ENCODE measurements around the gene MYEF2.

Gene MYEF2, protein sequence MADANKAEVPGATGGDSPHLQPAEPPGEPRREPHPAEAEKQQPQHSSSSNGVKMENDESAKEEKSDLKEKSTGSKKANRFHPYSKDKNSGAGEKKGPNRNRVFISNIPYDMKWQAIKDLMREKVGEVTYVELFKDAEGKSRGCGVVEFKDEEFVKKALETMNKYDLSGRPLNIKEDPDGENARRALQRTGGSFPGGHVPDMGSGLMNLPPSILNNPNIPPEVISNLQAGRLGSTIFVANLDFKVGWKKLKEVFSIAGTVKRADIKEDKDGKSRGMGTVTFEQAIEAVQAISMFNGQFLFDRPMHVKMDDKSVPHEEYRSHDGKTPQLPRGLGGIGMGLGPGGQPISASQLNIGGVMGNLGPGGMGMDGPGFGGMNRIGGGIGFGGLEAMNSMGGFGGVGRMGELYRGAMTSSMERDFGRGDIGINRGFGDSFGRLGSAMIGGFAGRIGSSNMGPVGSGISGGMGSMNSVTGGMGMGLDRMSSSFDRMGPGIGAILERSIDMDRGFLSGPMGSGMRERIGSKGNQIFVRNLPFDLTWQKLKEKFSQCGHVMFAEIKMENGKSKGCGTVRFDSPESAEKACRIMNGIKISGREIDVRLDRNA

DNA sequence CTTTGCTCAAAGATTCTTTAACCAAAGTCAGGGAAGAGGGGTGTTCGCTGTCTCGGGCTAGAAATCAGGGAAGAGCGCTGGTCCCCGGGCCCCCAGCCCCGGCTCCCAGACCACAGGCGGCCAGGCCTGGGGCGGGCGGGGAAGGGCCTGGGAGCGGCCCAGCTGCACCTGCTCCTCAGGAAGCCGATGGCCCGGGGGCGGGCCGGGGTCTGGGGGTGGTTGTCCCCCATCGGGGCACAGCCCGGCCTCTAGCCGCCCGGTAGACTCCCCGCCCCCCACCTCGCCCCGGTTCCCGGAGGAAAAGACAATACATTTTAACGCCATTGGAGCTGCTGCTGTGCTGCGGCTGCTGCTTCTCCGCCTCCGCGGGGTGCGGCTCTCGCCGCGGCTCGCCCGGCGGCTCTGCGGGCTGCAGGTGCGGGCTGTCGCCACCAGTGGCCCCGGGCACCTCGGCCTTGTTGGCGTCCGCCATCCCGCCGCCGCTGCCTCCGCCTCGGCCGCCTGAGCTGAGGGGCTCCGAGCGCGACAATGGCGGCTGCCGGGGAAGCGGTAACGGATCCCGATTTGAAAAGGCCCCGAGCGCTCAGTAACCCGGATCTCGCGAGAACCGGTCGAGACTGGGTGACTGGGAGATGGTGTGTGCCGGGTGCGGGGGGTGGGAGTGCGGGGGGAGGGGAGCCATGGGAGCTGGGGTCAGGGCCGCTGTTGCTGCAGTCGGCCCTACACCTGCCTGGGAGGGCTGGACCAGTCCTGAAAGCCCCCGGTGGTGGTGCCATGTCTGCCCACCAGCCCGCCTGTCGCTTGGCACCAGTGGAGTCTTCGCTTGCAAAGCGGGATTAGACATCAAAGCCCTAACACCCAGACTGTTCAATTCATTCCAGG lies at the start of gene MYEF2:
MYEF2 (minus strand) TSS at position 530 of the 882 bp plus-strand sequence; CDS start at position 472, 58 bp downstream.
- peak; percentile 54 for DNase-seq

DNA sequence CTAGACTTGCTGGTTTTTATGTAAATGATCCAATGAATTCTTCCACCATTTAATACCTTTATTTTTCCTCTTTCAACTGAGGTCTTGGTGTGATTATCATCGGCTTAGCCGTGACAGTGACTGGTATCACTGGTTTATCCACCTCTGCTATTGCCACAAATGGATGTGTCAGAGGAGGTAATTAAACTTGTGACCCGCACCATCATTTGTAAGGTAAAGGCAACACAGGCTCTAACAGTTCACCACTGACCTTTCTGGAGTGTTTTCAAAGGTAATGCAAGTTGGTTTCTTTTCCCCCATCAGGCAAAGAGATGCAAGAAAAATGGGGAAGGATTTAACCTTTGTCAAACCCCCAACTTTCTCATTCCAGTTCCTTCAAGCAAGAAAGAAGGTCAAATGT lies 47.7 kb upstream of the MYEF2 start:
- DNase-seq = no peak

DNA sequence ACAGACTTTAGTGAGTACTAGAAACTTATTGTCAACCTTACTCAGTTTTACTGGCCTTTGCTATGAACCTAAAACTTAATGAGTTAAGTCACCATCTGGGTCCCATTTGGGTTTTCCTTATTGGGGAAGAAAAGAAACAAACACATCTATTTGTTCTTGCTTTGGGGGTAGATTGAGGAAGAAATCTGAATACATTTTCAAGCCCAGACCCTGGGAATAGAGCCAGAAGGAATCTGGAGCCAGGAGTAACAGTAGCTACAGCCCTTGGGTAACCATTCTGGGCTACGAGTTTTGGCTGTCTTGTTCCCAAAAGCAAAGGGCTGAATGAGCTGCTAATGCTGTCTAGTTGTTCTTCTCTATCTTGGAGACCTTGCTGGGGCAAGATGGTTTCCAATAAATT lies 44.5 kb upstream of the MYEF2 start:
- no peak for DNase-seq

DNA sequence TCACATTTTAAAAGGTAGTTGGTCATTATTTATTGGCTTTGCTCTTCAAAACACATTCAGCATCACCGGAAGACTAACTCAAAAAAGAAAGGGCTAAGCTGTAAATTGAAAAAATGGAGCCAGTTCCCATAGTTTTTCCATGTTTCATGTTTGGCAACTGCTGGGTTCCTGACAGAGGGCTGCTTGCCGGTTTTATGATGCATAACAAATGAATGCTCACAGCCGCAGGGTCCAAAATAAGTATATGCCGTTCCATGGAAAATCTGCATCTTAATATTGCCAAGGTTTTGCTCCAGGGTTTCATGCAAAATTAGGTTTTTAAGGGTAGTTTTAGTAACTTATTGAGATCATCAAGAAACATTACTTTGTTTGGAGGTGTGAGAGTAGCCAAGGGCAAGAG lies 43.8 kb upstream of the MYEF2 start:
- DNase-seq = no peak

DNA sequence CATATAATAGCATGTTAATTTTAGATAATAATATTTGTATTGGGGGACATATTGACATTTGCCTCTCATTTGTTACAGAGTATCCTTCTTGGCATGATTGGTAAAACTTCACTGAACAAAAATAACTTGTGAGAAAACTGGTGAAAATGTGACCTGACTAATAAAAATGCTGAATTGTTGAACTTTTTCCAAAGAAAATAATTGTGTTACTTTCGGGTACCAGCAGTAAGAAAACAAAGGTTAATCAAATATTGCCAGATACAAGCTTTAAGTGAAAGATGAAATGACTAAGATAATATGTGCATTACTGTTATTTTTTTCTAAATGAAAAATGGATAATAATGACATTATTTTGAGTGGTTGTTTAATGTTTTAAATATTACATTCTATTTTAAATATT lies 43.2 kb upstream of the MYEF2 start:
- DNase-seq = no peak

DNA sequence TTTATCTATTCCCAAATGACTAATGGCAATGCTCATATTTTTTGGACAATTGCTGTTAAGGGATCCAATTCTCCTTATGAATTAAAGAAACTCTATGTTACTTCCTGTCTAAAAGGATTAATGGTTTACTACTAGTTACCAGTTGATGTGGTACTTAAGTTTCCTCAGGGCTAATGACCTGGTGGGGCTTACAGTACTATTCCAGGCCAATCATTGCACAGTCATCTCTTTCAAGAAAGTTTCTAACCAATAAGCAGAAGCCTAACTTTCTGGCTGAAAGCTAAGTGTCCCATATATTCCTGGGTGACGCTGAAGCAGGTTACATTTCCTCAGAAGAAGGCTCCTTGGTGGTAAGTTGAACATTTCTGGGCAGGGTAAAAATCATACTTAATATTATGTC lies 27.9 kb upstream of the MYEF2 start, which contains the start of gene SLC12A1:
SLC12A1 (plus strand) TSS at position 322 of the 400 bp plus-strand sequence. CDS start 1,418 bp downstream, outside the sequence.
- DNase-seq = no peak

DNA sequence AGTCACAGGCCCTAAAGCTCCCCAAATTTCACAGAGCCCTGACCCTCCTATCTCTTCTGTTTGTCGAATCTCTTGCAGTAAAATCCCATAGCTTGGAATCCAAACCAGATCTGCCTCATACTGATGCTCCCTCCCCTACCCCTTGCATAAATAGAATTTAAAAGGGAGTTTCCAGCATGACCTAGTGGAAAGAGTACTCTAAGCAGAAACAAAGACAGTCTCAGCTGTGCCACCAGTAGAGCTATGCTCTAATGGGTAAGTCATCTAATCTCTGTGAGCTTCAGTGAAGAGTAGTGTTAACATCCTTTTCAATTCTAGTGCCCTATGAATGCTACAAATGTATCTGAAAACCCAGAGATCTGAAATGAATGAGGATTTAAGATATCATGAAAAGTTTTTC lies 24.0 kb upstream of the MYEF2 start:
- no peak for DNase-seq

DNA sequence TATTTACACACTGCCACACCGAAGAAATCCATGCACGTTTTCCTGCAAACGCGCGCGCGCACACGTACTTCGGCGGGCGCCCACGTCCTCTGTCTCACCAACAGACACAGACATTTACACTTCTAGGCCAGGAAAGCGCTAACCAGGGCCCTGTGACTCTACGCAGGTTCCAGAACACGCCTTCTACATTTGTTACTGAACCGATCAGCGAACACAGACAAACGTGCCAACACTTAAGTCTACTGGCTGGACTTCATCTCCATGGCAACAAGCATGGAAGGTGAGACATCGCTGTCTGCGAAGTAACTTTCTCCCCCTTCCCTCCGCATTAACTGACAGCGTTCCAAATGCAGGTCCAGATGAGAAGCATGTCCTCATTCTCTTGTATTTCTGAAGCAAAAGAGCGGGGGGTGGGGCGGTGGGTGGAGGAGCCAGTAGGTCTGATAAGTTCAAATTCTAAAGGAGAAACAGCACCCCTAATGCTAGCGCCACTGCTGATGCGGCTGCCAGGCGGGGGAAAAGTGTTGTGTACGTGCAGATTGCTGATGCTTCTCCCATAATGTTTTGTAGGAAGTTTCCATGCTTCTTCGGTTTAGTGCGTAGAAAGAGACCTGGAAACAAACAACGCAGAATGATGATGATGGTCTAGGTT lies 13.6 kb upstream of the MYEF2 start, which contains the start of gene CTXN2:
CTXN2 (plus strand) TSS at position 92 of the 652 bp plus-strand sequence. CDS start 9,636 bp downstream, outside the sequence.
- DNase-seq = peak; percentile 60

DNA sequence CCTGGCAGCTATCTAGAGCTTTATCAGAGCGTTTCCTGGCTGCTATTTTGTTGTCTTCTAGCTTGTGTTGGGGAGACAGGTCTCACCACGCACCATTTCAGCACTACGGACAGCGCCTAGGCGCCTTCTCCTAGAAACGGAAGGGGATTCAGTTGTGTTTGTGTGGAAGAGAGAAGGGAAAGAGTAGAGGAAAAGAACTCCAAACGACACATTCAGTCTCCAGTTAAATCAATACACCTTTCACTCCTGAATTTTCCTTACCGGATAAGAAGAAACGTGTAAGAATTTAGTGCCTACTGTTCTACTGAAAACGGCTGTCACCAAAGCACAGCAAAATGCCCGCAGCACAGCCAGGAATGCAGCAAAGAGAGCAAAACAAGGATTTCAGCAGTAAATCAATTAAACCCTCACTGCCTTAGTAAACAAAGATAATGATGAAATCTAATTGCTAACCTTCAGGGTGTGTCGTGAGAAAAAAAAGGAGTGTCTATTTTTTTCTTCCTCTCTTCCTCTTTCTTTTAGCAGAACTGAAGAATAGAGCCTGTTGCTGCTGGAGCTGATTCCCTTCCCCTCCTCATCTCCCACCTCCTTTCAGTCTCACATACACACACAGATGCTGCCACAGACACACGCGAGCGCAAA lies 13.0 kb upstream of the MYEF2 start:
- DNase-seq = peak; percentile 18

DNA sequence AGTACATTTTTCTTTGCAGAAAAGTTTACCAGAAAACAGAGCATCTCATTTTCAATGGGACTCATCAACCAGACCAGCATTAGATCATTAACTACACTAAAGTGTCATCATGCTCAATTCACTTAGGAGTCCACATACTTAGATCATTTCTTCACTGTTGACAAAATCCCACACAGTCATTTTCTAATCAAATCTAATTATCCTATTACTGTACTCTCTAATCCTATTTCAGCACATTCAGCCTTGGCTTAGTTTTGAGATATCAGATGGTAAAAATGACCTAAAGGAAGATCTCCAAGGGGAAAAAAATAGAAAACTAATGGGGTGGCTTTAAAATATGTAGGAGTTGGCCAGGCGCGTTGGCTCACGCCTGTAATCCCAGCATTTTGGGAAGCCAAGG lies 8.2 kb upstream of the MYEF2 start:
- no peak for DNase-seq

DNA sequence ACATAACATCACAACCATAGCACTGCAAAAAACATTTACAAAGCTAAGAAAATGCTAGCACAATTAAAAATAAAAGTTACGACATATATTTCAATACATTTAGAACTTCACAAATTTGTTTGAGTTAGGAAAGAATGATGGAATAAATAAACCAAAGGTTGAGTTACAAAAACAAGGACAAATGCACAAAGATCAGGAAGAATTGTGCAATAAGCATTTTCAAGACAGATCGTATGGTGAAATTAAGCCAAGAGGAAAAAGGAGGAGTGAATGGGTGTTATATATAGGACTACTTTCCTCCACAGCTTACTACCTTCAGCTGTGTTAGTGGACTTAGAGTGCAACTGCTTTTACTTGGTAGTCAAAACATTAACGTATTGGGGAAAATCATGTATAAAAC lies 7.4 kb upstream of the MYEF2 start:
- no peak for DNase-seq

DNA sequence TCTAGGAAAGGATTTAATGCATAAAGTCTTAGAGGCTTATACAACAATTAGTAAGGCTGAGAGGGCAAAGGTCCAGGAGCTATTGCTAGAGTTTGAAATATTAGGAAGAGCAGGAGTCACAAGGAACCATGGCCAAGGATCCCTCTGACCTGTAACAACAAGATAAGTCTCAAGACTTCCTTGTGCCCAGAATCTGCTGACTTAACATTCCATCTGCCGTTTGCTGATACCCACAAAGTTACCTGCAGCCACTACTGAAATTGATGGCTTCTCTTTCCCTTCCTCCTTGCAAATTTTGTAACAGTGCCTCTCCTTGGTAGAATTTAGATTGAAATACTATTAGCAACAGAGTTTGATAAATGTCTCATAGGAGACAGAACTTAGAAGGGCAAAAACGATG lies 4.7 kb upstream of the MYEF2 start:
- no peak for DNase-seq

DNA sequence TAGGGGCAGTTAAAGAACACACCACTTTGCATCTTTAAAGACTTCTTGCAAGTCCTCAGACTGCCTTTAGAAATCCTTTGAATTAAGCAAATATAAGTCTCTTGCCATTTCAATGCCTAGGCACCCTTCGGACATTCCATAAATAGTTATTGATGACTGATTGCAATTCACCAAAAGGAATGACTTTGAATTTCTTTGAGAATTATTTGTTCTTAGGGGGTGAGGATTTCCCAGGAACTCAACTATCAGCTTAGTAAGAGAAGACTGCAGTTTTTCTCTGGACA lies 495 bp upstream of the MYEF2 start:
- peak; percentile 54 for DNase-seq

DNA sequence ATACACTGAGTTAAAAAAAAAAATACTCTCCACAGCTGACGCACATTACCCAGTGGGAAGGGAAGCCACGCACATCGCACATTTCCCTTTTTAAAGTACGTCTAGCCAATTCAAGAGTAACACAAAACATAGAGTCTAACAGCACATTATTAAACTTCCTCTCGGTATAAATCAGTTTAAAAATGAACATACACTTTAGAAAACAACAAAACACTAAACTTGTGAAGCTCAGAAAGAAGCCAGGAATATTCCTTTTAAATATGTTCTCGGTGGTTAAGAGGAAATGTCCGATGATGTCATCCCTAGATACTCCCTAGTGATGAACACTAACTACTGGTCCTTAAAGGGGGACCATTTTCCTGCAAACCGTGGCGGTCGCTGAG lies 721 bp downstream of the MYEF2 start:
- peak; percentile 42 for DNase-seq

DNA sequence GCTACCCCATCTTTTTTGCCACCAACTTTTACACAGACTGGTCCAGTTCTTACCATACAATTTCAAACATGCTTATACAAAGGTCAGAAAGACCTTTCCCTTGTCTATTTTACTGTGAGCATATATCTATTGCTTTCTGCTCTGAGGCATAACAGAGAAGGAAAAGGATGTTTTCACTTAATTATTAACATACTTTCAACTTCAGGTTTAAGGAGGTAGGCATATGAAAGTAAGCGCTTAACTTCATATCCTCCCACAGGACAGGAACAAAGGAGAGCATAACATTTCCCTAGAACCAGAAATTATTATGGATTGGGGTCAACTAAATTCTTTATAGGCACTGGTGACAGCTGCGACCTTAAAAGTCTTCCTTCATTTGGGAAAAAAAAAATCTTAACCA lies 1.1 kb downstream of the MYEF2 start:
- DNase-seq = no peak

DNA sequence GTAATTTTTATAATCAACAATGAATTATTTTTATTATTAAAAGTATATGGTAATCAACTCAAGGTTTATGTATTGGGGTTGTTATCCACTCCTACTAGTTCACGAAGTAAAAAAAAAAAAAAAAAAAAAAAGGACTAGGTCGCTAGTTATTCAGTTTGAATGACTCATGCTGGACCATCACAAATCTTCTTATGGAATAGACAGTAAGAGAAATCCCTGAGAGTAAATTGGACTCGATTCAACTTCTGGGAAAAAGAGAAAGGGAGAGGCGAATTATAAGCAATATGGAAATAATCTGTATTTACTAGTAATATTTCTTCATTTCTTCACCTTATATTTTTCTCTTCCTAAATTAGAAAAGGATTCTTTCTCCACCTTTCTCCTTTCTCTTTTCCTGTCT lies 2.0 kb downstream of the MYEF2 start:
- DNase-seq = no peak

DNA sequence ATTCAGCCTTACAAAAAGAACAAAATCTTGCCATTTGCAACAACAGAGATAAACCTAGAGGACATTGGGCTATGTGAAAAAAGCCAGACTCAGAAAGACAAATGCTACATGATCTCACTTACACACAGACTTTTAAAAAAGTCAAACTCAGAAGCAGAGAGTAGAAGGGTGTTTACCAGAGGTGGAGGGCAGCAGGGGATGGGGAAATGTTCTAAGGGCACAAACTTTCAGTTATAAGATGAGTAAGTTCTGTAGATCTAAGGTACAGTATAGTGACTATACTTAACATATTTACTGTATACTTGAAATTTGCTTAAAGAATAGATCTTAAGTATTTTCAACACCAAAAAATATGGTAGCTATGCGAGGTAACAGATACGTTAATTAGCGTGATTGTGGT lies 3.0 kb downstream of the MYEF2 start:
- DNase-seq = no peak

DNA sequence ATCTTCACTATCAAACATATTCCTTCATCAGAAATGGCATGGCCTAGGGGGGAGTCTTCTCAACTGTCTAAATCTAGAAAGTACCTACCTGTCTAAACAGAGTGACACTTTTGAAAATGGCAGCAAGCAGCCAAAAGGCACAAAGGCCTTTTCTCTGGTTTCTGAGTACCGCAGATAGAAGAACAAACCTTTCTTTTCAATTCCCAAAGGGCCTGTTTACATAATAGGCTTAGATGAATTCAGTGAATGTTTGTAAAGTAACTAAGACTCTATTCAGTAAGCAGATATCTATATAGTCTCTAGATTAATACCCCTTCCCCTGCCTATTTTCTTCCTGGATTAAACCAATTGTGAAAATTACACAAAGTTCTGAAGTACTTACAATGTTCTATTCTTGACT lies 7.1 kb downstream of the MYEF2 start:
- no peak for DNase-seq

DNA sequence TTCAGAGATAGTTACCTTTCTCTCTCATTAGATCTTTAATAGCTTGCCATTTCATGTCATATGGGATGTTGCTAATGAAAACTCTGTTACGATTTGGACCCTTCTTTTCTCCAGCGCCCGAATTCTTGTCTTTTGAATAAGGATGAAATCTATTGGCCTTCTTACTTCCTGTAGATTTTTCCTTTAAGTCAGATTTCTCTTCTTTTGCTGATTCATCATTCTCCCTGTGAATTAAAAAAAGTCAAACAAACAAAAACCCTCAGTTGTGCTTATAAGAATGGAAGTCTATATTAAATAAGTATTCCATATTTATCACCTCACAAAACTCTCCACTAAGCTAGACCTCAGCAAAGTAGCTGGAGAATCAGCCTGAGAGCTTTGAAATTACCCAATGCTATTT lies 9.5 kb downstream of the MYEF2 start:
- no peak for DNase-seq

DNA sequence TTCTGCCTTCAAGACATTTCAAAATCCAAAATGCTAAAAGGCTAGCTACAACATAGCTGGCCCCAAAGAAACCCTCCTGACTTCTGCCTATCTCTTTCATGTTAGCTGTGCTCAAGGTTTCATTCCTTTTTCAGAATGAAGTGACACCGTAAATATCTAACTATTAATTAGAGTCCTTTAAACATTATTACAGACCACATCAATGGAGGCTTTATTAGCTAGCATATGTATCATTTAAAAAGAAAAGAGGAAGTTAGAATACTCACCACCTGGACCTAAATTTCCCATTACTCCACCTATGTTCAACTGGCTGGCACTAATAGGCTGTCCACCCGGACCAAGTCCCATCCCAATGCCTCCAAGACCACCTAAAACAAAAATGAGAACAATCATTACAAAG lies 24.6 kb downstream of the MYEF2 start:
- DNase-seq = no peak

DNA sequence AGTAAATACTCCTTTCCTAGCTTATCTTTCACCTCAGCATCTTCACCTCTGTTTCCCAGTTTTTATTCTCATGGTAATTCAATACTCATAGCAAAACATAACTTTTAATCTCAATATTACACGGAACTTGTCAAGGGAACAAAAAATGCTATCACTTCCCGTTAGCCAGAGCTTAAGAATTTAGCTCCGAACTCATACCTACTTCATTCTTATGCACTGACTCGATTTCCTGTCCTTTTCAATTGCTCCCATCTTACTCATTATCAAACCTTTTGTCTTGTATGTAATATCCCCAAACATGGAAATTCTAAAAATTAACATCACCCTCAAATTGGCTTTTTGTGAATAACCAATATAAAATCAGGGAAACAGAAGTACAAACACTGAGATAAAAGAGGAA lies 28.2 kb downstream of the MYEF2 start:
- no peak for DNase-seq

DNA sequence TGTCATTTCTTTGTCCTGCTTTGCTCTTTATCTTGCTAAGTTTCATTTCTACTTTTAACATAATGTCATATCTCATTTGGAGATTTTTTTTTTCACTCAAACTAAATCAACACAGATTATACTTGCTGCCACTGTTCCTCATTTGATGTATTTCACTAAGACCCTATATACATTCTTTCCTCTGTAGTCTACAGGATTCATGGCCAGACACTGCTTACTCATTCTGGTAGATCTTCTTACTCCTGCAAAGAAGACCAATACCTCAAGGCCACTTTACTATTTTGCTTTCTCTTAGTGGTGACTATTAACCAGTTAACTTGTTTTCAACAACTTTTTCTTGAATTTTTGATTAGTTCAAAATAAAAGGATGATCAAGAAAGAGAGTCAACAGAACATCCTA lies 30.7 kb downstream of the MYEF2 start:
- DNase-seq = no peak

DNA sequence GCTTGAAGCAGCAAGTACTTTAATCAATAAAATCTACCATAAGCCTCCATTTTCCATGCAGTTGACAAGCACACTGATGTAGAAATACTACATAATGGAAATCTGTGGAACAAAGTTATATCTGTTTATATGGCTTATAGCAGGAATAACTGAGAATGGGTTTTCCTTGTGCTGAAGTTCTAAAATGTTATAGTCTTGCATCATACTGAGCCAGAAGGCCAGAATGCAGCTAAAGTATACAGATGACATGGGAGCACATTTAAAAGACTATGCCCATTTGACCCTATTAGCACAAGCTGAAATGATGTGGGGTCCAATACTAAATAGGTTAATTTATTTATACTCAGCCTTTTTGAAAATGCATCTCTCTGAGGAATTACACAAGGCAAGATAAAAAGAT lies 32.2 kb downstream of the MYEF2 start:
- DNase-seq = no peak

All from NCI-H2227 treated with DMSO at 0.1 percent for 48 hours (cell line).